MV-4-11 (cell line): ENCODE measurements around the gene ACHE.
"Not testable (repeated sequence)": the region's sequence is repeated elsewhere in the genome, so short reads cannot be mapped to it uniquely, and the experiment has no call there.

ENCODE experiments used
- DNase-seq: peaks from one replicate; lab custom pipeline; 2025; lab: John Stamatoyannopoulos, UW

ACHE gene

GRCh38 chr7:100861616-100861985 lies 34.1 kb downstream of the ACHE start:
- no peak for DNase-seq

GRCh38 chr7:100860702-100861615 lies 34.7 kb downstream of the ACHE start:
- DNase-seq, result no peak

- no peak for DNase-seq
Measured at GRCh38 chr7:100859856-100860255, 35.8 kb downstream of the ACHE start.

- no peak for DNase-seq
Measured at GRCh38 chr7:100856871-100857282, 38.8 kb downstream of the ACHE start.

GRCh38 chr7:100855515-100855914 lies 40.2 kb downstream of the ACHE start:
- no peak for DNase-seq

- not testable (repeated sequence) for DNase-seq
Measured at GRCh38 chr7:100854899-100855298, 40.8 kb downstream of the ACHE start.

GRCh38 chr7:100854146-100854895 lies 41.4 kb downstream of the ACHE start:
- no peak for DNase-seq

- peak; percentile 85 for DNase-seq
Measured at GRCh38 chr7:100852048-100852872, 43.4 kb downstream of the ACHE start, which contains the start of gene SLC12A9. TSS of gene SLC12A9 (plus strand) at chr7:100852713. CDS start at chr7:100854198, 1,485 bp downstream.

- DNase-seq, result peak; percentile 70
Measured at GRCh38 chr7:100847360-100847759, 48.3 kb downstream of the ACHE start.

GRCh38 chr7:100840470-100841100 lies 55.1 kb downstream of the ACHE start:
- no peak for DNase-seq
